H54 (cell line): ENCODE measurements around the gene PHLDB2.

ENCODE experiments used
- DNase-seq: peaks from one replicate; pipeline ENCODE4 v3.0.0; 2011; ENCODE audit warnings: low spot score, mixed read lengths; ENCODE audit not compliant: insufficient read length
- FAIRE-seq: peaks from 3 replicates; lab custom pipeline; 2011; peaks lifted over from hg19 to GRCh38; lab: Jason Lieb, UNC
- POLR2A ChIP-seq: IDR thresholded peaks from 2 replicates; pipeline ENCODE4 v1.6.1; 2011; ENCODE audit warnings: low read depth, mild to moderate bottlenecking, low read length

PHLDB2 gene

GRCh38 chr3:111910806-111911205 lies 51.7 kb downstream of the PHLDB2 start:
- peak; percentile 80 for FAIRE-seq
- no peak for DNase-seq
- no peak for TF ChIP-seq POLR2A

- no peak for TF ChIP-seq POLR2A
- FAIRE-seq = no peak
- DNase-seq = no peak
Measured at GRCh38 chr3:111911446-111911845, 52.4 kb downstream of the PHLDB2 start.

GRCh38 chr3:111913163-111913763 lies 54.2 kb downstream of the PHLDB2 start:
- no peak for FAIRE-seq
- no peak for DNase-seq
- no peak for TF ChIP-seq POLR2A

- TF ChIP-seq POLR2A = no peak
- DNase-seq (no peak), FAIRE-seq (peak; percentile 66)
Measured at GRCh38 chr3:111915905-111916304, 56.8 kb downstream of the PHLDB2 start.

- FAIRE-seq = peak; percentile 98
- TF ChIP-seq POLR2A = no peak
Measured at GRCh38 chr3:111917300-111917699, 58.2 kb downstream of the PHLDB2 start.

GRCh38 chr3:111919370-111920065 lies 60.5 kb downstream of the PHLDB2 start:
- DNase-seq (no peak), FAIRE-seq (peak; percentile 38)
- no peak for TF ChIP-seq POLR2A

More at GRCh38 chr3:111917300-111917699, 58.2 kb downstream of the PHLDB2 start:
- DNase-seq = peak; percentile 47

GRCh38 chr3:111921181-111921580 lies 62.1 kb downstream of the PHLDB2 start:
- DNase-seq (no peak), FAIRE-seq (peak; percentile 27)
- no peak for TF ChIP-seq POLR2A

GRCh38 chr3:111923095-111923771 lies 64.2 kb downstream of the PHLDB2 start:
- FAIRE-seq (peak; percentile 95), DNase-seq (no peak)
- TF ChIP-seq POLR2A = no peak

GRCh38 chr3:111923806-111924205 lies 64.7 kb downstream of the PHLDB2 start:
- FAIRE-seq (no peak), DNase-seq (no peak)
- no peak for TF ChIP-seq POLR2A

- no peak for TF ChIP-seq POLR2A
- FAIRE-seq = no peak
- DNase-seq = no peak
Measured at GRCh38 chr3:111924283-111924682, 65.2 kb downstream of the PHLDB2 start.

GRCh38 chr3:111926266-111926676 lies 67.2 kb downstream of the PHLDB2 start:
- peak; percentile 92 for FAIRE-seq
- TF ChIP-seq POLR2A = no peak
- DNase-seq = no peak

GRCh38 chr3:111928613-111929012 lies 69.5 kb downstream of the PHLDB2 start:
- TF ChIP-seq POLR2A = no peak
- DNase-seq (no peak), FAIRE-seq (no peak)

GRCh38 chr3:111929484-111929883 lies 70.4 kb downstream of the PHLDB2 start:
- DNase-seq (no peak), FAIRE-seq (no peak)
- no peak for TF ChIP-seq POLR2A

- FAIRE-seq (peak; percentile 76), DNase-seq (no peak)
- TF ChIP-seq POLR2A = no peak
Measured at GRCh38 chr3:111932946-111933345, 73.9 kb downstream of the PHLDB2 start.
